GM21737 (cell line): Measurements from ENCODE around the gene SULT1A2.
"Not testable (repeated sequence)": the region's sequence is repeated elsewhere in the genome, so short reads cannot be mapped to it uniquely, and the experiment has no call there.

Source experiments
- ATAC-seq: cut with Tn5 transposase; IDR thresholded peaks from one replicate; pipeline ENCODE4 v1.9.1; 2021; ENCODE audit warnings: mild to moderate bottlenecking, moderate library complexity; ENCODE audit not compliant: unreplicated experiment

SULT1A2 gene

DNA sequence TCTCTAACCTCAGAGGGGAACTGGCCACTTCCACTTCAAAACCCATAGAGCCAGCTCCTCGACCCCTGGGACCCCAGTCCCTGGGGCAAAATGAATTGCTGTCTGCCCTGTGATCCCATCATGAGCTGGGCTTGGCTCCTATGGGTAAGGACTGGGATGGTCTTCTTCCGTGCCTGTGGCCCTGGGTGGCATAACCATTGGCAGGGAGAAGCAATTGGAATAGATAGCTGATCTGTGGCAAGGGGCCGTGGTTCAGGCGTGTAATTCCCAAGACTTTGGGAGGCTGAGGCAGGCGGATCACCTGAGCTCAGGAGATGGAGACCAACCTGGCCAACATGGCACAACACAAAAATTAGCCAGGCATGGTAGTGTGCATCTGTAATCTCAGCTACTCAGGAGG is 4.3 kb downstream of the SULT1A2 start:
- ATAC-seq = no peak

DNA sequence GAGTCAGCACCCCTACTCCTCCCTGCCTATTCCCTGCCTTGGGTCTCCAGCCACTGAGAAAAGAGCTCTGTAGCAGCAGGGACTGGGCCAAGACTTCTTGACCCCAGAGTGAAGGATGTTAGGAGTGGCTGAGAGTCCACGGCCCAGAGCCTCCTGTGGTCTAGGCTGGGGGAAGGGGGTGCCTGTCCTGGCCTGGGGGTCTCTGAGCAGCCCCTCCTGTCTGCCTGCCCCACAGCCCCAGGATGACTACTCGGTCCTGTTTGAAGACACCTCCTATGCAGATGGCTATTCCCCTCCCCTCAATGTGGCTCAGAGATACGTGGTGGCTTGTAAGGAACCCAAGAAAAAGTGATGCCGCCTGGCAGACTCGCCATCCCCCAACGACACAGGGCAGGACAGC is 5.5 kb downstream of the SULT1A2 start:
- no peak for ATAC-seq

DNA sequence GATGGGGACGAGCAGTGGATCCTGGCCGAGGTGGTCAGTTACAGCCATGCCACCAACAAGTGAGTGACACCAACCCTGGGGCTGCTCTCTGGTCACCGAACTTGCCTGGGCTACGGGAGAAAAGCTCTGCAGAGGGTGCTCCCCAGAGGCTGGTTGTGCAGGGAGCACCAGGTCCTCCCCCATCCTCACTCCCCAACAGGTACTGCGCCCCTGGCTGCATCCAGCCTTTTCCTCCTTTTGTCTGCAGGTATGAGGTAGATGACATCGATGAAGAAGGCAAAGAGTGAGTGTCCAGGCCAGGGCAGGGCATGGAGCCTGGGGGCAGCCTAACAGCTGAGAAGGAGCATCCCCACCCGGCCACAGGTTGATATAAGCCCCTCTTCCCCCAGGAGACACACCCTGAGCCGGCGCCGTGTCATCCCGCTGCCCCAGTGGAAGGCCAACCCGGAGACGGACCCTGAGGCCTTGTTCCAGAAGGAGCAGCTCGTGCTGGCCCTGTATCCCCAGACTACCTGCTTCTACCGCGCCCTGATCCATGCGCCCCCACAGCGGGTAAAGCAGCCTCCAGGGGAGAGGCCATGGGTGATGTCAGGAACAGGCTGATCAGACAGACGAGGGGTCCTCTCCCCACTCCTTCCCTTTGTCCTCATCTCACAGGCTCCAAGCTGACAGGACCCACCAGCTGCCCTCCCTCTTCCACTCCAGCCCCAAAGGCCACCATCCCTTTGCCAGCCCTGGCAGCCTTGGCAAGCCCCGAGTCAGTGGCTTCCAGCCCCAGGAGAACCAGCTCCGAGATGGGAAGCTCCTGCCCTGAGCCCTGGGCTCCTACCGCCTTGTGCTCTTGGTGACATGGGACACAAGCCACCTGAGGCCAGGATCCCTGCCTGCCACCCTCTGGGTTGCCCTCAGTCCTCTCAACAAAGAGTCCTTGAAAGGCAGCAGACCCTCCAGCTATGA is 6.2 kb downstream of the SULT1A2 start:
- no peak for ATAC-seq

DNA sequence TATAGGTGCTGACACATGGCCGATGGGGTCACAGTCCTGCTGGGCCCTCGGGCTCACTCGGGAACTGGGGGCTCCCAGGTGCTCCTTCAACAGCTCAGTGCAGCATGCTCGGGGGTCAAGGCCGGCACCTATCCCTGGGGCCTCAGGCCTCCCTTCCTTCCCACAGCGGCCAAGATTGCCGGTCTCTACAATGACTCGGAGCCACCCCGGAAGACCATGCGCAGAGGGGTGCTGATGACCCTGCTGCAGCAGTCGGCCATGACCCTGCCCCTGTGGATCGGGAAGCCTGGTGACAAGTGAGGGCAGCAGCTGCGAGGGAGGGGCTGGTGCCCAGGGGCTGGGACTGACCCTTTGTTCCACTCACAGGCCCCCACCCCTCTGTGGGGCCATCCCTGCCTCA is 6.9 kb downstream of the SULT1A2 start:
- ATAC-seq = no peak

DNA sequence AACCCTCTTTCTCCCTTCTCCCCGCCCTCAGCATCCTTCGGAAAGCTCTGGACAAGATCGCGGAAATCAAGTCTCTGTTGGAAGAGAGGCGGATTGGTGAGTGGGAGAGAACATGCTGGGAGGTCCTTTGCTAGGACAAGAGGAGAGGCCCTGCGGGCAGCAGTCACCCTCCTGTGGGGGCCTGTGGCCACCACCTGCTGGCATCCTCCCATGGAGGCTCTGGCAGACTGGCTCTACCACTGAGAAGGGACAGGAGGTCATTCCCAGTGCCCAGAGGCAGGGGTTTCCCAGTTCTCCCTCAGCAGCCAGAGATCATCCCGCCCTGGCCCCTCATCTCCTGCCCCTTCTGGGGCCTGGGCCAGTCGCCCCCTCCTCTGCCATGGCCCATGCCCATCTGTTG is 7.8 kb downstream of the SULT1A2 start:
- no peak for ATAC-seq

DNA sequence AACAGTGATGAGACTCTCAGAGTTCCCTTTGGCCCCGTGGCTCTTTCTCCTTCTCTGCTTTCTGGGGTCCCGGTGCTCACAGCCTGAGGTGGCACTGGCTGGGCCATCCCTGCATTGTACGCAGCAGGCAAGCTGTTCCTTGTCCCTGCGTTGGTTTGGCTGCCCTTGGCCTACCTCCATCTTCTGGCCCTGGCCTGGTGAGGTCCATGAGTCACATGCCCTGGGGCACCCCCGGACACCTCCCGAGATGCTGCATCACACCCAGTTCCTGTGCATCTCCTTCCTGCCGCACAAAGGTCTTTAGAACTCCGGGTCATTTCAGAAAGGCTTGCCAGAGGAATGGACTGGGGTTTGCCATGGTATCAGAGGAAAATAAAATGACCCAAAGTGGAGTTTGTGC is 9.5 kb downstream of the SULT1A2 start:
- no peak for ATAC-seq

DNA sequence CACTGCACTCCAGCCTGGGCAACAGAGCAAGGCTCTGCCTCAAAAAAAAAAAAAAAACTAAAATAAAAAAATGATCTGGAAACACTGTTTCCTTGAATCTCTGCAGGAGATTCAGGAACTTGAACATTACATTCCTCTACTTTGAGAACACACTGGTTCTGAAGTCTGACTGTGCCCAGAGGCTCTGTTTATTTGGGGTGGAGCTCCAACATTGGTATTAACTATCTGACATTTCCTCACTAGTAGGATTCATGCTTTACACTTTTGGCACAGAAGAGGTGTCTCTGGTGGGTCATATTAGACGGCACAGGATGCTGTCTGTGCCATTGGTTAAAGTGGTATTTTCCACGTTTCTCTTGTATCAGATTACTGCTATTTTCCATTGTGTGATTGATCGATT is 10.4 kb downstream of the SULT1A2 start:
- ATAC-seq = no peak

DNA sequence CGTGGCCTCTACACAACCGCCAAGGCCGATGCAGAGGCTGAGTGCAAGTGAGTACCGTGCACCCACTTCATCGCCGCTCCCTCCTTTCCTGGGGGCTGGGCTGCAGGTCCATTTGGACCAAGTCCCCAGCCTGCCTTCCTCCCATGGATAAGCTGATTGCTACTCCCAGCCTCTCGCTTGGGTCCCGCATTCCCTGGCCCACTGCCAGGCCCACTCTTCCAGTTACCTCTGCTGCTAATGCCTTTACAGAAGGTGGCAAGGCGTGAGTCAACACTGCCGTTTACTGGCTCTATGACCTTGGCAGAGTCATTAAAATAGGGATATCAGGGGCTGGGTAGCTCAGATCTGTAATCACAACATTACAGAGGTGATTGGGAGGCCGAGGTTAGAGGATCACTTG is 11.2 kb downstream of the SULT1A2 start:
- ATAC-seq = no peak

DNA sequence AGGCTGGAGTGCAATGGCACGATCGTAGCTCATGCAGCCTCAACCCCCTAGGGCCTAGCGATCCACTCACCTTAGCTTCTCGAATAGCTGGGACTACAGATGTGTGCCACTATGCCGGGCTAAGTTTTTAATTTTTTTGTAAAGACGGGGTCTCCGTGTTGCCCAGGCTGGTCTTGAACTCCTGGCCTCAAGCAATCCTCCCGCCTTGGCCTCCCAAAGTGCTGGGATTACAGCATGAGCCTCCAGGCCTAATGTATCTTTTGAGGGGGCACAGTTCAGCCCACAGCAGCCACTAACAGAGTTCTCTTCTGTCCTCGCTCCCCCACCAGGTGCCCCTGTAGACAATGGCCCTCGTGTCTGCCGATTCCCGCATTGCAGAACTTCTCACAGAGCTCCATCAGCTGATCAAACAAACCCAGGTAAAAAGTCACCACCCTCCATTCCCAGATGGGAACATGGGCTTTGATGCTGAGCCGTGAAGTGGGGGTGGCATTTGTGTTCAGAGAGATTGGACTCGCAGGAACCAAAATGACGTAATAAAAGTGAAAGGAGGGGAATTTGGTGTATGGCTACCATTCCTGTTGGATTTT is 16.0 kb downstream of the SULT1A2 start:
- ATAC-seq = no peak

DNA sequence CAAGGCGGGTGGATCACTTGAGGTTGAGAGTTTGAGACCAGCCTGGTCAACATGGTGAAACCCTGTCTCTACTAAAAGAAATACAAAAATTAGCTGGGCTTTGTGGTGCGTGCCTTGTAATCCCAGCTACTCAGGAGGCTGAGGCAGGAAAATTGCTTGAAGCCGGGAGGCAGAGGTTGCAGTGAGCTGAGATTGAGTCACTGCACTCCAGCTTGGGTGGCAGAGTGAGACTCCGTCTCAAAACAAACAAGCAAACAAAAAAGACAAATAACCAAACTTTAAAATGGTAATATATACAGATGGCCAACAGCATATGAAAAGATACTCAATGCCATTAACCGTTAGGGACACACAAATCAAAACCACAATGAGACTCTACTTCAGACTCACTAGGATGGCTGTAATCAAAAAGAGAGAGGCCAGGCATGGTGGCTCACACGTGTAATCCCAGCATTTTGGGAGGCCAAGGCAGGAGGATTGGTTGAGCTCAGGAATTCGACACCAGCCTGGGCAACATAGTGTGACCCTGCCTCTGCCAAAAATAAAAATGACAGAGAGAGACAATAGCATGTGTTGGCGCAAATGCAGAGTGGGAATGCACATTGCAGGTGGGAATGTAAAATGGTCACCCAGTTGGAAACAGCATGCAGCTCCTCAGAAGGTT is 21.3 kb downstream of the SULT1A2 start:
- ATAC-seq = no peak

DNA sequence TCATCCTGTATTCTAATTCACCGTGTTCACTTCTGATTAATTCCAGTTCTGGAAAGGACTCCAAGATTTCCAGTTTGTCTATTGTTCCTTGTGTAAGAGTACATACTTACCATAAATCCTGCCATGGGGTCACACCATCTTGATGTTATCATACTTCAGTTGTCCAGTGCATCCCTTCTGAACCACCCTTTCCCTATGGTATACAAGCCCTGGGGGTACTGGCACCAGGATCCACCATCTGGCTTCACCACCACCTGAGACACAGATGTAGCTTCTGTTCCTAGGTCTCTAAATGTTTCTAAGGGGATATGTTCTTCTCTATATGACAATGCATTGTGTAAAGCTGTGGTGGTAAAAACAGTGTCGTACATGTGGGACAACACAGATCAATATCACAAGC is 21.9 kb downstream of the SULT1A2 start:
- ATAC-seq = no peak

DNA sequence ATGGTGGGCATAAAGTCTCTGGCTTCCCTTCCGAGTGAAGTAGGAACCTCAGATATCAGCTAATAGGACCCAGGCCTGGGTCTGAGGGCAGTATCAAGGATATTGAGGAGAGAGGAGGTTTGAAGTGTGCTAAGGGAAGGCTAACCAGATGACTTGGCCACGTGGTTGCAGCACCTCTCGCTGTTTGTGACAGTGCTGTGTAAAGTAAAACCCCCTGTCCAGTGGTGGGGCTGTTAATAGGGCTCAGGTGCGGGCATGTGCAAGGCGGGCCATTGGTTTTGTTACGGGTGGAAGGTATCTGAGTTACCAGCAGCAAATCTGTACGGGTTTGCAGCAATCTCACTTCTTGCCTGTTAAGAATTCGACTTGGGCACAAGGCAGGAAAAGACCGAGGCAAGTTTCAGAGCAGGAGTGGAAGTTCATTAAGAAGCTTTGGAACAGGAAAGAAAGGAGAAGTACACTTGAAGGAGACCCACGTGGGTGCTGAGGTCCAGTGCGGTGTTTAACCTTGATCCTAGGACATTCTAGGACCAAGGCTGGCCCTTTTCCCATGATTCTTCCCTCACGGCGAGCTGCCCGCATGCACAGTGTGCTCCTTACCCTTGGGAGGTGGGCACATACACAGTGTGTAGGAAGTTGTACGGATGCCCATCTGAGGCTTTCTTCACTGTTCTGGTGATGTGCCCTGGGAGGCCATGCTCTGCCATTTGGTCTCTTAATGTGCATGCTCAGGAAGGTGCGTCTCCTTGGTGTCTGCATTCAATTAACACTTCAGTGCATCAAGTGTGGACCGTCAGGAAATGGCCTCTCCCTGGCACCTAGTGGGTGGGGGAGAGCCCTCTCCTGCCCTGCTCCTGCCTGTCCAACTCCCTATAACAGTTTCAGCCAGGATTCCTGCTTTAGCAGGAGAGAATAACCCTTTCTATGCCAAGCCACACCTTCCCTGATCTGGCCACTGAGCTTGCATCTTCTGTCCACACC is 22.8 kb downstream of the SULT1A2 start:
- ATAC-seq = no peak

DNA sequence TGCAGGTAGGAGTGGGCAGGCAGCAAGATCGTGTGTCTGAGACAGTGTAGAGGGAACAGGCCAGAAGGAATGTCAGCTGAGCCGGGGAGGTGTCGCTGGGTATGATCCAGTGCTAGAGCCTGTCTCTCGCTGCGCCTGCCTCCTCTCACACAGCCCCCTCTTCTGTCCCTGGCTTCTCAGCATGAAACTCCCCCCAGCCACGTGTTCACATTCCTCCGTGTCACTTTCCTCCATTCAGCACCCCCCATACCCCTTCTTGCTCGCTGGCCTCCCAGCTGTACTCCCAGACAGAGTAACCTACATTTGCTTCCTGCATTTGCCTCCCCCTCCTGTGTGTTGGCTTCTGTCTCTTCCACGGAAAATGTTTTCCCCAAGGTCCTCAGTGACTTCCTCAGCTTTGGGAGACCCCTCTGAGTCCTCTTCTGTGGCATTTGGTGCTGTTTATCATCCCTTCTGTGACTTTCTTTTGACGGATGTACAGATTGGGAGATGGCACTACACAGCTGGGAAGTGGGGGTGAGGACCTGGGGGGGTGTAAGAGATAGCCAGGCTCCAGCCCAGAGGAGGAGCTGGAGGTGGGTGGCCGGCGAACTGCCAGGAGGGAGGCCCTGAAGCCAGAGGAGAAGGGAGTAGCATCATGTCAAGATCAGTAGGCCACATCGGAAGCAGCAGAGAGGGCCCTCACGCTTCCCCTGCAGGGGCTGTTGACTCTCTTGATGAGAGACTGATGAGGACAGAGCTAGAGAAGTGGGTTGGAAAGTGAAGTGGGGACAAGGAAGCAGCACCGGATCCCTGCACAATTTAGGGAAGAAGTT is 23.9 kb downstream of the SULT1A2 start:
- no peak for ATAC-seq

DNA sequence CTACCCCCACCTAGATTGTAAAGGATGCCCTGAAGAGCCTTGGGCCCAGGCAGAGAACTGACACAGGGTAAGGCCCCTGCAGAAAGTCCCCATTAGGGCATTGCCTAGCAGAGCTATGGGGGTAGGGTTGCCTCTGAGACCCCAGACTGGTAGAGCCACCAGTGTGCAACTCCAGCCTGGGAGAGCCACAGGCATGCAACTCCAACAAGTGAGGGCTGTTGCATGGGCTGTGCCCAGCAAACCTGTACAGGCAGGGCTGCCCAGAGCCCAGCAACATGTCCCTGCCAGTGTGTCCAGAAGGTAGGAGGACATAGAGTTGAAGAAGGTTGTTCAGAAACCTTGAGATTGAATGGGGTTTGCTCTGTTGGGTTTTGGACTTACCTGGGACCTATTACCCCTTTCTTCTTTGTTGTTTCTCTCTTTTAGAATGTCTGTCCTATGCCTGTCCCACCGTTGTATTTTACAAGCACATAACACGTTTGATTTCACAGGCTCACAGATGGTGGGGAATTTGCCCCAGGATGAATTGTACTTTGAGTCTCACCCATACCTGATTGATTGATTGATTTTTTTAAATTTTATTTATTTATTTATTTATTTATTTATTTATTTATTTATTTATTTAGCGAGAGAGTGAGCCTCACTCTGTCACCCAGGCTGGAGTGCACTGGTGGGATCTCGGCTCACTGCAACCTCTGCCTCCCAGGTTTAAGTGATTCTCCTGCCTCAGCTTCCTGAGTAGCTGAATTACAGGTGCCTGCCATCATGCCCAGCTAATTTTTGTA is 26.7 kb downstream of the SULT1A2 start:
- ATAC-seq = no peak

DNA sequence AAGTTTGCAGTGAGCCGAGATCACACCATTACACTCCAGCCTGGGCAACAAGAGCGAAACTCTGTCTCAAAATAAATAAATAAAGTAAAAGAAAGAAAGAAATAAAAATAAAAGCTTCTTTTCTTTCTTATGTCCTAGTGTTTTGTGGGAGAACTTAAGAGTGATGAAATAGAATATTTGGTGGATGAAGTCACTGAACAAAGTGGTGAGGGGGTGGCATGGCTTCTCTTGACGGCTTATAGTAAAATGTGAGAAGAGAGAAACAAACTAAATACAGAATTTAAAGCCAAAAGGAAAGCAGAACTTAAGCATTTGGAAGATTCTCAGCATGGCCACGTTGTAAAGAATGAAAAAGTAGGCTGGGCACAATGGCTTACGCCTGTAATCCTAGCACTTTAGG is 27.8 kb downstream of the SULT1A2 start:
- ATAC-seq = no peak

DNA sequence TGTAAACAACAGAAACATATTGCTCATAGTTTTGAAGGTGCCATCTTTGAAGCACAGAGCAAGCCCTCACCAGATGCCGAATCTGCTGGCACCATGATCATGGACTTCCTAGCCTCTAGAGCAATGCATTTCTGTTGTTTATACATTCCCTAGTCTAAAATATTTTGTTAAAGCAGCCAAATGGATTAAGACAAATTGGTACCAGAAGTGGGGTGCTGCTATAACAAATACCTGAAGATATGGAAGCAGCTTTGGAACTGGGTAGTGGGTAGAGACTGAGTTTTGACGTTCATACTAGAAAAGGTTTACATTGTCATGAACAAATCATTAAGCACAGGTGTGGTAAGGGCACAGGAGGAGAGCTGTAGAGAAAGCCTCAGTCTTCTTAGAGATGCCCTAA is 29.6 kb downstream of the SULT1A2 start:
- no peak for ATAC-seq

DNA sequence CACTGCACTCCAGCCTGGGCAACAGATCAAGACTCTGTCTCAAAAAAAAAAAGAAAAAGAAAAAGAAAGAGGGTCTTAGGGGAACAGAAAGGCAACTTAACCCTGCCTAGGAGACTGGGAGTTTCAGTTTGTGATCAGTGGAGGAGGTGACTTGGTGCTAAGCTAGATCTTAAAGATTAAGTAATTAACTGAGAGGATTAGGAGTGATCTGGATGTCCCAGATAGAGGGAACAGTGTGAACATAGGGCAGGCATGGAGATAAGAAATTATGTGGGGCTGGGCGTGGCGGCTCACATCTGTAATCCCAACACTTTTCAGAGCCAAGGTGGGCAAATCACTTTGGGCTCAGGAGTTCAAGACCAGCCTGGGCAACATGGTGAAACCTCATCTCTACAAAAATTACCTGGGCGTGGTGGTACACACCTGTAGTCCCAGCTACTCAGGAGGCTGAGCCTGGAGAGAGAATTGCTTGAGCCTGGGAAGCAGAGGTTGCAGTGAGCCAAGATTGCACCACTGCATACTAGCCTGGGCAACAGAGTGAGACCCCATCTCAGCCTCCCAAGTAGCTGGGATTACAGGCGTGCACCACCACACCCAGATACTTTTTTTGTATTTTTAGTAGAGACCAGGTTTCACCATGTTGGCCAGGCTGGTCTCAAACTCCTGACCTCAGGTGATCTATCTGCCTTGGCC is 30.5 kb downstream of the SULT1A2 start:
- ATAC-seq = not testable (repeated sequence)

DNA sequence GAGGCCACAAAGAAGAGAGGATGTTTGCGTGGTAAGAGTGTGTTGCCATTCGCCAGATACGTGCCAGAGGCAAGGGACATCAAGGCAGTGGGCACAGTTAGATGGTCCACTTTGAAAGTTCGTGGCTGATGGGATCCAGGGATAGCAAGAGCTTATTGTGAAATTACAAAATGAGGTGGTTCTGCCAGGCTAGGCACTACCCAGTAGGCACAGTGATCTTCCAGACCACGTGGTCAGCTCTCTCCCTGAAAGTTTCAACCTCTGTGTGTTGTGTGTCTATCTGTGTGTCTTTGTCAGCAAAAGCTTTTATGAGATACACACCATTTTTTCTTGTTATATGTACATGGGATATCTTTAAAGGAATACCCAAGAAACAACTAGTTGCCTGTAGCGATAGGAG is 33.6 kb downstream of the SULT1A2 start:
- no peak for ATAC-seq

DNA sequence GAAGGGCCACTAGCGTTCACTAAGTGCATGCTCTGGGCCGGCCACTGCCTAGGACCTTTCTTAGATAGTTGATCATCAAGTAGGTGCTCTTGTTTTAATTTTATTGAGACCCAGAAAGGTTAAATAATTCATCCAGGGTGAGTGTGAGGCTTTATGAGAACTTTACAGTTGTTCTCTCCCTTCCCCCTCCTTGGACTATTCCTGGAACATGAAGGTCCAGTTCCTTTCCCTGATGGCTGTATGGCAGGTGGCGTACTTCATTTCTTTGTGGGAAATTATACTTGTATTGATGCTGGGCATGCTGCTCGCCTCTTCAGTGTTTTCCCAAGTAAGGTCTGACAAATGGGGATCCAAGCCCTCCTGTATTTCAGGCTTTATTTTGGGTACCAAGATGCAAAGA is 34.7 kb downstream of the SULT1A2 start:
- no peak for ATAC-seq
